HCT116 (cell line): ENCODE results near the gene RAB25. TPM values are rescaled to one million over a fixed set of nuclear protein-coding genes. Genes with fewer than 3 reads are reported as not detected.
"Not testable (repeated sequence)": the region's sequence is repeated elsewhere in the genome, so short reads cannot be mapped to it uniquely, and the experiment has no call there.

ENCODE experiments used
- ATAC-seq: fragments of 200-7000 bp; cut with Tn5 transposase; 2 replicates; pipeline ENCODE4 v1.9.1; 2020; ENCODE audit warnings: mild to moderate bottlenecking, moderate library complexity
- BruUV-seq: library from RNA; stranded (reverse); fragments of 400-500 nt; replicated peaks from 2 replicates; lab custom pipeline; 2021; lab: Mats Ljungman, UMichigan
- CTCF ChIA-PET: fragments of 300-600 bp; sonication (Branson Sonifier 250); formaldehyde crosslinking; loops from one replicate; lab custom pipeline; 2021; ENCODE audit warnings: antibody characterized with exemption; lab: Charles Lee
- POLR2A ChIA-PET: fragments of 300-600, 350-600 bp; sonication (Branson Sonifier 250); formaldehyde crosslinking; loops from one replicate; lab custom pipeline; 2021; ENCODE audit warnings: antibody characterized with exemption; lab: Charles Lee
- RAD21 ChIA-PET, 2 experiments: fragments of 300-600 bp; sonication (Branson Sonifier 250); formaldehyde crosslinking; loops; one replicate each; lab custom pipeline; 2023; ENCODE audit warnings: low total read pairs in 2 of 2; ENCODE audit not compliant: uncharacterized antibody in 2 of 2, unreplicated experiment in 2 of 2, low non-redundant PET in 1 of 2; lab: Charles Lee
- DNase-seq: peaks from one replicate; pipeline ENCODE4 v3.0.0-alpha.2; 2010; ENCODE audit warnings: low read depth, low spot score
- H2AFZ ChIP-seq: fragments of 200-600 bp; shearing (Covaris generic), sonication (generic); 2 replicates; pipeline ENCODE4 v1.6.1; 2017; ENCODE audit warnings: low read depth, mixed run types, mixed read lengths, antibody characterized with exemption, low read length; ENCODE audit not compliant: poor library complexity, severe bottlenecking
- H3K27ac ChIP-seq: 2 replicates; pipeline ENCODE4 v1.5.1; 2012; ENCODE audit warnings: low read depth, low read length
- H3K27me3 ChIP-seq: fragments of 200-600 bp; sonication (generic); 2 replicates; pipeline ENCODE4 v1.6.1; 2016; ENCODE audit warnings: mixed run types, low read length, mixed read lengths; ENCODE audit not compliant: insufficient read depth
- H3K36me3 ChIP-seq, 2 experiments: fragments of 200-500 bp in 1 of 2; fragments of 200-600 bp in 1 of 2; sonication (Bioruptor generic) in 1 of 2; sonication (generic) in 1 of 2; 2 replicates each; pipeline versions ENCODE4 v1.5.1 to v1.6.1; 2014 to 2016; ENCODE audit warnings: low read length in 2 of 2, inconsistent platforms in 1 of 2, mixed read lengths in 1 of 2, mixed run types in 1 of 2; ENCODE audit not compliant: insufficient read depth in 2 of 2, control insufficient read depth in 1 of 2
- H3K4me1 ChIP-seq, 2 experiments: fragments of 200-600 bp in 1 of 2; sonication (generic) in 1 of 2; 2 replicates each; pipeline versions ENCODE4 v1.5.1 to v1.6.1; 2012 to 2017; ENCODE audit warnings: low read length in 2 of 2, inconsistent platforms in 1 of 2, mild to moderate bottlenecking in 1 of 2, mixed read lengths in 1 of 2, mixed run types in 1 of 2, moderate library complexity in 1 of 2; ENCODE audit not compliant: insufficient read depth in 2 of 2, control insufficient read depth in 1 of 2
- H3K4me2 ChIP-seq: fragments of 200-600 bp; sonication (generic); 2 replicates; pipeline ENCODE4 v1.6.1; 2017; ENCODE audit warnings: mixed run types, low read length, mixed read lengths
- H3K4me3 ChIP-seq, 2 experiments: fragments of 200-600 bp in 1 of 2; sonication (generic) in 1 of 2; replicated peaks in 1 of 2; 2 replicates each; pipeline ENCODE4 v1.5.1; 2011 to 2016; ENCODE audit warnings: low read length in 2 of 2, control low read depth in 1 of 2, low read depth in 1 of 2, mild to moderate bottlenecking in 1 of 2, mixed read lengths in 1 of 2, mixed run types in 1 of 2
- H3K79me2 ChIP-seq: fragments of 200-600 bp; sonication (generic); 2 replicates; pipeline ENCODE4 v1.6.1; 2017; ENCODE audit warnings: mild to moderate bottlenecking, mixed run types, low read length, moderate library complexity, mixed read lengths; ENCODE audit not compliant: insufficient read depth
- H3K9ac ChIP-seq: fragments of 200-600 bp; sonication (generic); 2 replicates; pipeline ENCODE4 v1.6.1; 2016; ENCODE audit warnings: low read length, mixed read lengths
- H3K9me2 ChIP-seq: fragments of 200-600 bp; sonication (generic), shearing (Covaris generic); 2 replicates; pipeline ENCODE4 v1.6.1; 2017; ENCODE audit warnings: mixed run types, mild to moderate bottlenecking, moderate library complexity; ENCODE audit not compliant: insufficient read depth
- H3K9me3 ChIP-seq, 2 experiments: fragments of 200-500 bp in 1 of 2; fragments of 200-600 bp in 1 of 2; sonication (Bioruptor generic) in 1 of 2; sonication (generic) in 1 of 2; 2 replicates each; pipeline ENCODE4 v1.6.1; 2014 to 2017; ENCODE audit warnings: low read length in 2 of 2, mixed read lengths in 2 of 2, inconsistent platforms in 1 of 2, low read depth in 1 of 2, mild to moderate bottlenecking in 1 of 2, mixed run types in 1 of 2, moderate library complexity in 1 of 2; ENCODE audit not compliant: control insufficient read depth in 1 of 2, insufficient read depth in 1 of 2
- H4K20me1 ChIP-seq: fragments of 200-600 bp; sonication (generic), shearing (Covaris generic); 2 replicates; pipeline ENCODE4 v1.6.1; 2017; ENCODE audit warnings: mixed run types, mild to moderate bottlenecking, moderate library complexity; ENCODE audit not compliant: insufficient read depth
- CEBPB ChIP-seq: IDR thresholded peaks from 2 replicates; pipeline ENCODE4 v1.6.1; 2012; ENCODE audit warnings: low read depth
- EZH2 ChIP-seq: fragments of 200-600 bp; sonication (generic); IDR thresholded peaks from 2 replicates; pipeline ENCODE4 v1.6.1; 2017; ENCODE audit warnings: antibody characterized with exemption, mixed run types
- POLR2A ChIP-seq: IDR thresholded peaks from 2 replicates; pipeline ENCODE4 v1.7.0; 2011; ENCODE audit warnings: borderline replicate concordance; ENCODE audit not compliant: insufficient read depth, insufficient read length; ENCODE audit errors: extremely low read depth
- POLR2AphosphoS5 ChIP-seq: IDR thresholded peaks from 2 replicates; pipeline ENCODE4 v1.6.1; 2011; ENCODE audit warnings: mild to moderate bottlenecking, low read depth, low read length, moderate library complexity
- SP1 ChIP-seq: IDR thresholded peaks from 2 replicates; pipeline ENCODE4 v1.6.1; 2012; ENCODE audit warnings: low read depth
- SRF ChIP-seq: IDR thresholded peaks from 2 replicates; pipeline ENCODE4 v1.6.1; 2012; ENCODE audit warnings: low read depth
- intact Hi-C: fragments of 100-400 bp; cut with micrococcal nuclease; formaldehyde crosslinking; loops from 2 replicates; pipeline ENCODE4 v1.10.0; 2022
- total RNA-seq: library from RNA; stranded (reverse); gene quantifications from one replicate; pipeline ENCODE4 v1.2.1, GENCODE V29; 2021; ENCODE audit not compliant: unreplicated experiment
- TF ChIP-seq, protein P1 (sequence below): IDR thresholded peaks from 2 replicates; pipeline ENCODE4 v1.6.1; 2012
- TF ChIP-seq, protein P2 (sequence below): IDR thresholded peaks from 2 replicates; pipeline ENCODE4 v1.6.1; 2011; ENCODE audit warnings: mild to moderate bottlenecking, low read length, moderate library complexity; ENCODE audit not compliant: insufficient replicate concordance; ENCODE audit errors: extremely low read depth
- TF ChIP-seq, protein P3 (sequence below): IDR thresholded peaks from 2 replicates; pipeline ENCODE4 v1.6.1; 2012

The RAB25 gene
- total RNA-seq, 1 experiment from 2014 or later, result 142 TPM

DNA sequence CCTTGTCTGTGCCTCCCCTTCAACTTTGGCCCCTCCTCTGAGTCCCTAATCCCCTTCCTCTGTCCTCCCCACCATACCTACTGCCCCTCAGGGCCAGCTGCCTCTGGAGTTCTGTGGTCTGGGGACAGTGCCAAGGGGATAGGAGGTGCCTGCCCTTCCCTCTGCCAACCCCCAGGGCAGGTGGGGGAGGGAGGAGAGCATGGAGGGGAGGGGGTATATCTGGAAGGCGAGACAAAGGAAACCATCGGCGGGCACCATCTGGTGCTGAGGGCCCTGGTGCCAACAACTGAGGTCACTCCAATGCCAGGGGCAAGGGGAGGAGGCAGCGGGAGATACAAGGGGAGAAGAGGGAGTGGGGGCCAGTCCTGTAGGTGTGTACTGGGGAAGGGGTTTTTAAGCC lies 9.6 kb downstream of the RAB25 start (continued):
- TF ChIP-seq, protein P1, sequence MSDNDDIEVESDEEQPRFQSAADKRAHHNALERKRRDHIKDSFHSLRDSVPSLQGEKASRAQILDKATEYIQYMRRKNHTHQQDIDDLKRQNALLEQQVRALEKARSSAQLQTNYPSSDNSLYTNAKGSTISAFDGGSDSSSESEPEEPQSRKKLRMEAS, result no peak
- no peak for TF ChIP-seq SRF
- TF ChIP-seq, protein P2, sequence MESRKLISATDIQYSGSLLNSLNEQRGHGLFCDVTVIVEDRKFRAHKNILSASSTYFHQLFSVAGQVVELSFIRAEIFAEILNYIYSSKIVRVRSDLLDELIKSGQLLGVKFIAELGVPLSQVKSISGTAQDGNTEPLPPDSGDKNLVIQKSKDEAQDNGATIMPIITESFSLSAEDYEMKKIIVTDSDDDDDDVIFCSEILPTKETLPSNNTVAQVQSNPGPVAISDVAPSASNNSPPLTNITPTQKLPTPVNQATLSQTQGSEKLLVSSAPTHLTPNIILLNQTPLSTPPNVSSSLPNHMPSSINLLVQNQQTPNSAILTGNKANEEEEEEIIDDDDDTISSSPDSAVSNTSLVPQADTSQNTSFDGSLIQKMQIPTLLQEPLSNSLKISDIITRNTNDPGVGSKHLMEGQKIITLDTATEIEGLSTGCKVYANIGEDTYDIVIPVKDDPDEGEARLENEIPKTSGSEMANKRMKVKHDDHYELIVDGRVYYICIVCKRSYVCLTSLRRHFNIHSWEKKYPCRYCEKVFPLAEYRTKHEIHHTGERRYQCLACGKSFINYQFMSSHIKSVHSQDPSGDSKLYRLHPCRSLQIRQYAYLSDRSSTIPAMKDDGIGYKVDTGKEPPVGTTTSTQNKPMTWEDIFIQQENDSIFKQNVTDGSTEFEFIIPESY, result no peak
- TF ChIP-seq, protein P3, sequence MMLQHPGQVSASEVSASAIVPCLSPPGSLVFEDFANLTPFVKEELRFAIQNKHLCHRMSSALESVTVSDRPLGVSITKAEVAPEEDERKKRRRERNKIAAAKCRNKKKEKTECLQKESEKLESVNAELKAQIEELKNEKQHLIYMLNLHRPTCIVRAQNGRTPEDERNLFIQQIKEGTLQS, result no peak
- TF ChIP-seq SP1, result no peak
- no peak for TF ChIP-seq POLR2AphosphoS5
- TF ChIP-seq EZH2, result no peak
- no peak for TF ChIP-seq POLR2A
- TF ChIP-seq CEBPB, result no peak

DNA sequence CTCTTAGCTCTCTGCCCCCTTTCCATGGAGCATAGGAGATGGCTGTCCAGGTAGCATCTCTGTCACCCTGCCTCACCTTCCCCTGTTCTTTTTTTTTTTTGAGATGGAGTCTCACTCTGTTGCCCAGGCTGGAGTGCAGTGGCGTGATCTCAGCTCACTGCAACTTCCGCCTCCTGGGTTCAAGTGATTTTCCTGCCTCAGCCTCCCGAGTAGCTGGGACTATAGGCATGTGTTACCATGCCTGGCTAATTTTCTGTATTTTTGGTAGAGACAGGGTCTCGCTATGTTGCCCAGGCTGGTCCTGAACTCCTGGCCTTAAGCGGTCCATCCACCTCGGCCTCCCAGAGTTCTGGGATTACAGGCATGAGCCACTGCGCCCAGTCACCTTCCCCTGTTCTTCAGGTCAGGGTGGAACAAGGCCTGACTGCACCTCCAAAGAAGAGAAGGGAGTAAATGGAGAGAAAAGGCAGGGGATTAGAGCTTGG lies 10.4 kb downstream of the RAB25 start:
- H4K20me1 ChIP-seq, H3K4me2 ChIP-seq, H3K9ac ChIP-seq, RAD21 ChIA-PET, ATAC-seq, intact Hi-C loops, H3K27ac ChIP-seq, H3K4me3 ChIP-seq, DNase-seq, H2AFZ ChIP-seq, POLR2A ChIA-PET, H3K9me3 ChIP-seq, BruUV-seq, H3K27me3 ChIP-seq, CTCF ChIA-PET, H3K9me2 ChIP-seq: not testable (repeated sequence)
- Histone ChIP-seq H3K36me3 (peaks cover 21 to 31% of the 10 kb centered on the region in 2 experiments), H3K4me1 (peaks cover 0 to 11% of the 10 kb centered on the region in 2 experiments; a peak in 2 of 4 replicates), H3K79me2 (peaks cover 12% of the 10 kb centered on the region; the same call in 1 of the 2 replicates)
